Measurements from ENCODE around the gene CSF1. TPM values are rescaled to one million over a fixed set of nuclear protein-coding genes. Genes with fewer than 3 reads are reported as not detected.

The CSF1 gene
- total RNA-seq, 1 experiment from 2014 or later = 3.0 TPM

GRCh38 chr1:109914587-109915240, 4.1 kb downstream of the CSF1 start:
- H3K9ac ChIP-seq (ENCODE audit: low read length) = no peak overlapping the region
- ChIA-PET CTCF (interaction anchor here (1.4 kb wide), 1 partner anchor 8 kb away, joined by 5 read pairs; no protein-coding TSS in a partner anchor), RAD21 (ENCODE audit: low non-redundant PET in 1 of 2, low total read pairs in 2 of 2, uncharacterized antibody in 2 of 2, unreplicated experiment in 2 of 2) (no interaction called here), POLR2A (no interaction called here)
- DNase-seq (ENCODE audit: low read depth, low spot score) = no peak
- ATAC-seq = no peak
- H3K27ac ChIP-seq (ENCODE audit: low read depth, low read length) = no peak overlapping the region
- no peaks in the 10 kb centered on the region for H4K20me1 ChIP-seq (ENCODE audit: insufficient read depth)
- H3K79me2 ChIP-seq (ENCODE audit: insufficient read depth, low read length) = no peaks in the 10 kb centered on the region
- no peak overlapping the region for H2AFZ ChIP-seq (ENCODE audit: low read depth, low read length, poor library complexity, severe bottlenecking)
- BruUV-seq (replicated peaks) = no TSS peak
- TF ChIP-seq RAD21 (IDR thresholded peaks at IDR 0.05; ENCODE audit: low read depth) (no peak), EGR1 (IDR thresholded peaks at IDR 0.05; ENCODE audit: low read depth) (no peak), SRF (IDR thresholded peaks at IDR 0.05; ENCODE audit: low read depth) (no peak), TCF7L2 (IDR thresholded peaks at IDR 0.05; ENCODE audit: borderline replicate concordance, extremely low read depth, insufficient read depth, insufficient read length) (no peak)
- no peak overlapping the region for H3K4me2 ChIP-seq (ENCODE audit: low read length)
- H3K4me1 ChIP-seq (ENCODE audit: control insufficient read depth in 1 of 2, insufficient read depth in 2 of 2, low read length in 2 of 2) = peaks cover 0 to 15% of the 10 kb centered on the region in 2 experiments; a peak in 2 of 4 replicates
- H3K9me3 ChIP-seq (ENCODE audit: control insufficient read depth in 1 of 2, insufficient read depth in 1 of 2, low read depth in 1 of 2, low read length in 2 of 2) = no peaks in the 10 kb centered on the region
- intact Hi-C loops (cut with micrococcal nuclease) = no loop called here
- no peaks in the 10 kb centered on the region; a peak in 2 of 4 replicates for H3K36me3 ChIP-seq (ENCODE audit: control insufficient read depth in 1 of 2, insufficient read depth in 2 of 2, low read length in 2 of 2)
- H3K9me2 ChIP-seq (ENCODE audit: insufficient read depth) = no peaks in the 10 kb centered on the region
- no peak overlapping the region for H3K4me3 ChIP-seq (replicated peaks in 1 of 2; ENCODE audit: low read depth in 1 of 2, low read length in 2 of 2)
- no peaks in the 10 kb centered on the region for H3K27me3 ChIP-seq (ENCODE audit: insufficient read depth, low read length)

GRCh38 chr1:109917051-109917767, 6.6 kb downstream of the CSF1 start:
- H3K79me2 ChIP-seq (ENCODE audit: insufficient read depth, low read length) = no peaks in the 10 kb centered on the region
- H3K4me3 ChIP-seq (replicated peaks in 1 of 2; ENCODE audit: low read depth in 1 of 2, low read length in 2 of 2) = no peak overlapping the region
- intact Hi-C loops (cut with micrococcal nuclease) = no loop called here
- TF ChIP-seq ZNF274 (IDR thresholded peaks at IDR 0.05; ENCODE audit: low read depth, low read length) (no peak), SIN3A (IDR thresholded peaks at IDR 0.05; ENCODE audit: low read depth) (no peak), CTCF (IDR thresholded peaks at IDR 0.05 in 2 of 3, conservative IDR thresholded peaks at IDR 0.05 in 1 of 3; ENCODE audit: borderline replicate concordance in 1 of 3, insufficient read depth in 1 of 3, low read depth in 2 of 3, low read length in 2 of 3) (no peak), SP1 (IDR thresholded peaks at IDR 0.05; ENCODE audit: low read depth) (no peak), POLR2AphosphoS5 (IDR thresholded peaks at IDR 0.05; ENCODE audit: low read depth, low read length) (no peak), TCF7L2 (IDR thresholded peaks at IDR 0.05; ENCODE audit: borderline replicate concordance, extremely low read depth, insufficient read depth, insufficient read length) (no peak), RAD21 (IDR thresholded peaks at IDR 0.05; ENCODE audit: low read depth) (no peak)
- H4K20me1 ChIP-seq (ENCODE audit: insufficient read depth) = no peaks in the 10 kb centered on the region
- H3K36me3 ChIP-seq (ENCODE audit: control insufficient read depth in 1 of 2, insufficient read depth in 2 of 2, low read length in 2 of 2) = no peaks in the 10 kb centered on the region; a peak in 2 of 4 replicates
- H3K9me2 ChIP-seq (ENCODE audit: insufficient read depth) = no peaks in the 10 kb centered on the region
- no peak overlapping the region for H3K4me2 ChIP-seq (ENCODE audit: low read length)
- H3K9ac ChIP-seq (ENCODE audit: low read length) = no peak overlapping the region
- no peaks in the 10 kb centered on the region for H3K4me1 ChIP-seq (ENCODE audit: control insufficient read depth in 1 of 2, insufficient read depth in 2 of 2, low read length in 2 of 2)
- ChIA-PET CTCF (no interaction called here), RAD21 (ENCODE audit: low non-redundant PET in 1 of 2, low total read pairs in 2 of 2, uncharacterized antibody in 2 of 2, unreplicated experiment in 2 of 2) (no interaction called here), POLR2A (no interaction called here)
- no TSS peak for BruUV-seq (replicated peaks)
- ATAC-seq (no peak), DNase-seq (ENCODE audit: low read depth, low spot score) (no peak)
- no peak overlapping the region for H2AFZ ChIP-seq (ENCODE audit: low read depth, low read length, poor library complexity, severe bottlenecking)
- no peaks in the 10 kb centered on the region for H3K9me3 ChIP-seq (ENCODE audit: control insufficient read depth in 1 of 2, insufficient read depth in 1 of 2, low read depth in 1 of 2, low read length in 2 of 2)
- H3K27me3 ChIP-seq (ENCODE audit: insufficient read depth, low read length) = no peaks in the 10 kb centered on the region
- H3K27ac ChIP-seq (ENCODE audit: low read depth, low read length) = no peak overlapping the region
